Activated T-cell treated with anti-CD3 and anti-CD28 coated beads for 1 hour (primary cell): Measurements from ENCODE around the gene DOCK3.
"Not testable (repeated sequence)": the region's sequence is repeated elsewhere in the genome, so short reads cannot be mapped to it uniquely, and the experiment has no call there.

Experiments used
- DNase-seq: peaks from one replicate; pipeline ENCODE4 v3.0.0-alpha.2; 2020; ENCODE audit warnings: low read depth

The DOCK3 gene

GRCh38 chr3:50651920-50652529, 22.7 kb upstream of the DOCK3 start:
- DNase-seq, result no peak

- DNase-seq, result peak; percentile 35
These were observed 22.0 kb upstream of the DOCK3 start for GRCh38 chr3:50652709-50653108.

DNA sequence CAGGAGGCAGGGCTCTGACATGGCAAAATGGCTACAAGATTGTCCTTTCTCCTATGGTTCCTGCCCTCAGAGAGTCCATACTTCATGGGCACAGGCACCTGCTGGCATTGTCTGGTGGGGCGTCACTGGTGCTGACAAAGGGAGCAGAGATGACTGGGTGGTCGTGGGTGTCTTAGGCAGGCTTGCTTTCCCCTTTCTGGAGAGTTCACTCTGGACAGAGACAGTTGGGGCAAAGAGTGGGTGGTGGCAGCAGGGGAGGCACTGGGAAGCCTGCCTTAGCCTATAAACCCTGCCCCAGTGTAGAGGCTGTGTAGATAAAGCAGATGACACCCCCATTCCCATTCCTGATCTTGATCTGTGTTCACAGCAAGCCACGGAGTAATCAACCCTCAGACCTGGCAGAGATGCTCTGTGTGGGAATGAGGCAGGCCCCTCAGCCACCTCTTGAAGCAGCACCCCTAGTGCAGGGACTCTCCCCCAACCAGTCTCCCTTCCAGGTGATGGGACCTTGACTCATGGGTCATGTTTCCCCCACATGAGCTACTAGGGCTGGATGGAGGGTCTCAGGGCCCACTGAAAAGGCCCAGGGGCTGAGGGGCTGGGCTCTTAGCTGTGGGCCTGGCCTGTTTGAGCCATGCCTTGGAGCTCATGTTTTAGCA, 20.7 kb upstream of the DOCK3 start:
- no peak for DNase-seq

GRCh38 chr3:50655009-50655830, 19.5 kb upstream of the DOCK3 start:
- no peak for DNase-seq

DNA sequence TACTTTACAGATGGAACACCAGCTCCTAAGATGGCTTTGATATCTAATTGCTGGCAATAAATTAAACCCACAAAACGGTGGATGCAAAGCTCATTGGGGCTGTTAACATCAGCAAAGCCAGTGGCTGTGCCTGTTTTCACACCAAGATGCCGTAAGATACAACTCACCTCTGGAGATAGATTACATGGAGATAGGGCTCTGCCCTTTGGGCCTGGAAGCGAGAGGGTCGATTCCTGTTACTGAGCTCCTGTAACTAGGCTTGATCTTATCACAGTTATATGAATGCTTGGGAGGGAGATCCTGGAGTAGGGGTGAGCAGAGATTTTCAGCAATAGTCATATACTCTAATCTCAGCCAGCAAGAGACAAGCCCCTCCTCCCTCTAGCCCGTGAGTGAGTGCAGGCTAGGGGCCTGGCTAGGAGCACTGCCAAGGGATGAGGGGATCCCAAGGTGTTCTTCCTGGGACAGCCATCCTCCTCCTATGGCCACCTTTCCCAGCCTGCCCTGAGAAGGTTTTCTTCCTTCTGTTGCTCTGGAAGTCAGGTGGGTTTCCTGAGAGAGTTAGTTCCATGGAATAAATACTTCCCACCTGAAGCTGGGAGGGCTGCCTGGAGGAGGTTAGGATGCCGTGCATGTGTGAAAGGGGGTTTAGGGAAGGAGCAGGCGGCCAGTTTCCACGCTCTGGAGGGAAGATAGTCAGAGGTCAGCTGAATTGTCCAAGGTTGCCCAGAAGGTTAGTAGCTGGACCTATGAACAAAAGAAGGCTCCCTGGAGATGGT, 18.1 kb upstream of the DOCK3 start:
- no peak for DNase-seq

DNA sequence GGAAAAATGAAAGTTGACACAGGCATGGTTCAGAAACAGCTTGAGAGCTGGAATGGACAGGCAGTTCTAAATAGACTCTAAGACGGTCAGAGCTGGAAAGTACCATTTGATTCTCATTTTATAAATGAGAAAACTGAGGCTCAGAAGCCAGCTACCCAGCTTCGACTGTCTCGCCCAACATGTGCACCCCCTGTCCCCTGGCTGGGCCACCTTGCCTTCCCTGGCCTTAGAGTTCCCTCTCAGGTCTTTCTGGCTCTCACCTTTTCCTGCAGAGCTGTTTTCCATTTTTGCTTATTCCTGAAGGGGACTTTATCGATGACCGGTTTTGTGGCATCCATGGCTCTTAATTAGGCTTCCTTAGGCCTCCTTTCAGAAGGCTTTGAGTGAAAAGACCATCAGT, 17.3 kb upstream of the DOCK3 start:
- no peak for DNase-seq

DNA sequence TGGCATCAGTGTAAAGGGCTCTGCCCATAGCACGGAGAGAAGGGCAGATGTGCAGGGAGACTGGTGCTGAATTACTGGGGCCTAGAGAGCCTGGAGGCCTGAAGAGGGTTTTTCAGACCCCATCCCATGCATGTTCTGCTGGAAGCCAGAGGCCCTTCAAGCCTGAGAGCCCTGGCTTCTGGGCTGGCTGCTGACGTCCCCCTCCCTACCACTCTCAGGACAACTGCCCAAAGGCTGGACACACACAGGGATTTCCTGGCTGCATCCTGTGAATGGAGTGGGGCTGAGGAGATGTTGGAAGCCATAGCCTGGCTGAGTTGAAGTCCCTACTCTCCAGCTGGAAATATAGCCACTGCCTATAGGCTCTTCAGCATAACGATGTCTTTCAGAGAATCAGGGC, 16.9 kb upstream of the DOCK3 start:
- DNase-seq, result no peak

DNA sequence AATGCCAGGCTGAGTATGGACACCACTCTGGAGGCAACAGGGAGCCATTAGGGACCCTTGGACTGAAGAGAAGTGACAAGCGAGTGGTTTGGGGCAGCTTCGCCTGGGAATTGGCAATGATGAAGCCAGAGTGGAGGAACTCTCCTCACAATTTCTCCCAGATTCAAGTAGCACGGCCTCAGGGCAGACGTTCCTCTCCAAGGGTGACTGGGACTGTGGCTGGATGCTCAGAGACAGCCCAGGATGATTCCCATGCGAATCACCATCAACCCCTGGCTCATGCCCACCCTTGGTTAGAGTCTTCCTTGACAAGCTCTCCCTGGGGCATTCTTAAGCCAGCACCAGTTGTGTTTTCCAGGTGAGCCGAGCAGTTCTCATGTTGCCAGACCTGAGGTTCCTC, 16.3 kb upstream of the DOCK3 start:
- no peak for DNase-seq

GRCh38 chr3:50658831-50659230, 15.9 kb upstream of the DOCK3 start:
- no peak for DNase-seq

GRCh38 chr3:50660386-50660785, 14.3 kb upstream of the DOCK3 start:
- no peak for DNase-seq

DNA sequence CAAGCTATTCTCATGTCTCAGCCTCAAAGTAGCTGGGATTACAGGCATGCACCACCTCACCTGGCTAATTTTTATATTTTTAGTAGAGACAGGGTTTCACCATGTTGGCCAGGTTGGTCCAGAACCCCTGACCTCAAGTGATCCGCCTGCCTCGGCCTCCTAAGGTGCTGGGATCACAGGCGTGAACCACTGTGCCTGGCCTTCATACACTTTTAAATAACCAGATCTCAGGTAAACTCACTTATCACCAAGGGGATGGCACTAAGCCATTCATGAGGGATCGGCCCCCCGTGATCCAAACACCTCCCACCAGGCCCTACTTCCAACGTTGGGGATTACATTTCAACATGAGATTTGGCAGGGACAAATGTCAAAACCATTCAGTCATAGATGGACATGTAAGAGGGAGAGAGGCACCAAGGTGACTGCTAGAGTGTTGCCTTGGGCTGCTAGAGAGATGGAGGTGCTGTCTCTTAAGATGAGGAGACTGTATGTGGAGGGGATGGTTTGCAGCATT, 13.3 kb upstream of the DOCK3 start:
- no peak for DNase-seq

- DNase-seq, result no peak
These were observed 12.3 kb upstream of the DOCK3 start for GRCh38 chr3:50662408-50662807.

GRCh38 chr3:50665081-50665840, 9.5 kb upstream of the DOCK3 start:
- no peak for DNase-seq

GRCh38 chr3:50665841-50666115, 8.9 kb upstream of the DOCK3 start:
- not testable (repeated sequence) for DNase-seq

DNA sequence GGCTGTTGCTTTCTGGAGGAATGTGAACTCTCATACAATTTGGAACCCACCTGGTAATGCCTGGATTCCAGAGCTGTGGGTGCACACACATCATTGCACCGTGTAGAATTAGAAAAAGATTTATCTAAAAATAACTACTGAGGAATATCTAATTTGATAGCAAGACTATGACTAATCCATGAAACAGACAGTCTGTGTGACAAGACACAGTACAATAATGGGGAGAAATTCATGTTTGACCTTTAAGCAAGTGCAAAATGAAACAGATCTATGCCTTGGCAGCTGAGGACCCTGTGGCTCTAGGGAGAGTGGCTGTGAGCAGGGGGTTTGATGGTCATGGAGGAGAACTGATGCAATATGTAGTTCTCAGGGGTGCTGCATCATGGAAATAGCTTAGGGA, 7.9 kb upstream of the DOCK3 start:
- DNase-seq, result no peak

DNA sequence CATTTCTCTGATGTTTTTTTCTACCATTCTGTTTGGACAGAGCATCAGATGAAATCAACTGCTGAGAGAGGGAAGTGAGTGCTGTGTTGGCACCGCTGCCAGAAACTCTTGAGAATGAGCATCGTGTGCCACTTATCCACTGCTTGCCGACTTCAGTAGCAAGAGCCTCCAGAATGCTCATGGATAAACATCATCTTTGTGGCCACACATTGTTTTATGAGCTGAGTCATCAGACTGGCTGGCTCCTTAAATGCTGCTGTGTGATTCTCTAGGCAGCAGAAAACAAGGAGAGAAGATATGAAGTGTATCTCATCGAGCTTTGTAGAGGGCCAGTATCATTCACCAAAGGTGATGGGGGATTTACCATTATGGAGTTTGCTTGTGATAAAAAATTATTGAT, 3.4 kb upstream of the DOCK3 start:
- DNase-seq, result no peak

- DNase-seq, result no peak
These were observed 2.1 kb upstream of the DOCK3 start for GRCh38 chr3:50672656-50673055.

DNA sequence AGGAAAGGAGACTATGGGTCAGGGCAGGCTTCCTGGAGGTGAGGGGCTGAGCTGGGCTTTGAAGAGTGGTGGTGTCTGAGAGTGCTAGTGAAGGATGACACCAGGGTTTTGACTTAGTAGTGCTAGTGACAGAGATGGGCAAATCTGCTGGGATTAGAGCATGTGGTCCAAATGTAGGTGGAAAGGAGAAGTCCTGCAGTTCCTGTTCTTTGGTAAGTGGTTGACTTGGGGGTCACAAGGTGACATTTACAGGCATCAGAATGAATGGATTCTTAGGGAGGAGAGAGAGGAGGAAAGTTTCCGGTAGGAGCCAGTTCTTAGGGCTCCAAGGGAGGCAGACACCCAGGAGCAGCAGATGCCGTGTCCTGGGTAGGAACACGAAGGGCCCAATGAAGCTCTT, 796 bp upstream of the DOCK3 start:
- no peak for DNase-seq

DNA sequence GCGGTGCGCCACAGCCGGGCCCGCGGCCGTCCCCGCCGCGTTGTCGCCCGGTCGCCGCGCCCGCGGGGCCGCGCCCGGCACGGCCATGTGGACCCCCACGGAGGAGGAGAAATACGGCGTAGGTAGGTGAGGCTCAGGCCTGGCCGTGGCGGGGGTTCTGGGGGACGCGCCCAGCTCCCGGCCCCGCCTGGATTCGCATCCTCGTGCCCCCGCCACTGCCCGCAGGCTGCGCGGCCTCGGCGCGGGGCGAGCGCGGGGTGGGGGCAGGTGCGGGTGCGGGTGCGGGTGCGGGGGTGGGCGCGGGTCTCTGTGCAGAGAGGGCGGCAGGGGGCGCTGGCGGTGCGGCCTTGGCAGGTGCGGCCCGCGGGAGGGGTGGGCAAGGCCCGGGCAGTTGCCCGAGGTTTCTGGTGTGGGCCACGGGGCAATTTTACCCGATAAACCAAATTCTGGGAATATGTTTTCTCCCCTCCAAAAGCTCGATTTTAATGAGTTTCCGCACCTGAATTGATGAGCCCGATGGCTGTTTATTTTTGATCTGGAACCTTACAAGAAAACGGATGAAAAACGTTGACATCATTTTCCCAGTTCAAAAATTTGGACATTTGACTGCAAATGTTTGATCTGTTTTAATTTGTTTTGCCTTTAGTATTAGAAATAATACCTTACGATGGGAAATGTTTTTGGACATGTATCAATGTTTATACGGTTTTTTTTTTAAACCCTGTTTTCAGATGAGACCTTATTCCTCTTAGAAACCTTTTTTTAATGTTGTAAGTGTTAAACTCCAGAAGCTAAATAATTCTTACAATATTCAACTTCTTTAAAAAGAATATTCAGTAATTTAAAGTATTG, 678 bp downstream of the DOCK3 start:
- DNase-seq, result peak; percentile 42

DNA sequence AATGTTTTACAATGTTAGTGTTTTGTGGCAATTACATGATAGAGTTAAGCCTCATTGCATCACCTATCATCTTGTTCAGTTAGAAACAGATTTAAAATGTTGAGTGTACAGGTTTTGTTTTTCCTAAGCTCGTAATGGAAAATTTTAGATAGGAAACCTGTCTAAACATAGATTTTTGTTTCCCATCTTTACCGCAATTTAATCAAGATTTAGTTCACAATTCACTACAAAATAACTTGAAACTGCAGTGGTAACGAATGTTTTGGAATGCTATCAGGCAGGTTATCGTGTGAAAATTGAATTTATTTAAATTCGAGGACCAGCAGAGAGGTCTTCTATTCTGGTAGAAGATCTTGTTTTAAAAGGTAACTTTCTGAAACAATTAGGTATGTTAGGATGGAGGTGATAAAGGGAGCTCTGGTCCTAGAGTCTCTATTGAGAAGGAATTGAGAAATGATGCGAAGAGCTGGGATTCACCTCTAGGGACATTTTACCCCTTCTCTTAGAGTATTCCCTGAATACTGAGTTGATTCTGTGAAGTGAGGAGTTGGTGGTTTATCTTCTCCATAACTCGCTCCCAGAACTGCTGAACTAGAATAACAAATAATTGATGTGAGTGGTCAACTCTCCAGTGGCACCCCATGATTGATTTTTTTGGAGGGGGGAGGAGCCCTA, 1.4 kb downstream of the DOCK3 start:
- DNase-seq, result no peak
